Right lobe of liver (tissue), 6 donors: ENCODE results near the gene CEP70. TPM values are rescaled to one million over a fixed set of nuclear protein-coding genes. Genes with fewer than 3 reads are reported as not detected.
A peak's percentile ranks its signal among the peaks of the same experiment; 100 is the strongest.
"Not testable (repeated sequence)": the region's sequence is repeated elsewhere in the genome, so short reads cannot be mapped to it uniquely, and the experiment has no call there.

Experiments
- ATAC-seq, 4 donors: fragments of 200-7000 bp; cut with Tn5 transposase; one replicate each; pipeline ENCODE4 v1.9.1; 2020; ENCODE audit warnings: mild to moderate bottlenecking in 4 of 4, moderate library complexity in 4 of 4
- DNase-seq, 3 donors: peaks; one replicate each; pipeline ENCODE4 v3.0.0-alpha.2; 2020
- H3K27ac ChIP-seq, 3 donors: fragments of 200-600 bp; one replicate each; pipeline ENCODE4 v1.8.0; 2022
- H3K27me3 ChIP-seq, 2 donors: fragments of 200-600 bp; one replicate each; pipeline ENCODE4 v1.8.0; 2022
- H3K36me3 ChIP-seq, 4 donors: fragments of 200-600 bp; sonication (generic) in 1 of 4; one replicate each; pipeline versions ENCODE4 v1.5.1 to v1.8.0; 2017 to 2022; ENCODE audit warnings: control low read depth in 1 of 4
- H3K4me1 ChIP-seq, 4 donors: fragments of 200-600 bp; sonication (generic) in 1 of 4; one replicate each; pipeline versions ENCODE4 v1.5.1 to v1.8.0; 2017 to 2022; ENCODE audit warnings: control low read depth in 1 of 4
- H3K4me3 ChIP-seq, 3 donors: fragments of 200-600 bp; one replicate each; pipeline ENCODE4 v1.8.0; 2022
- H3K9me3 ChIP-seq, 4 donors: fragments of 200-600 bp; sonication (generic) in 1 of 4; one replicate each; pipeline versions ENCODE4 v1.5.1 to v1.8.0; 2017 to 2022; ENCODE audit warnings: control low read depth in 1 of 4
- CTCF ChIP-seq, 4 donors: fragments of 200-600 bp in 3 of 4; fragments of 450-650 bp in 1 of 4; IDR thresholded peaks; one replicate each; pipeline versions ENCODE4 v1.5.1 to v1.8.0; 2016 to 2022; ENCODE audit warnings: antibody characterized with exemption in 4 of 4, mild to moderate bottlenecking in 2 of 4
- POLR2A ChIP-seq: fragments of 450-650 bp; IDR thresholded peaks from one replicate; pipeline ENCODE4 v1.6.1; 2017; ENCODE audit warnings: antibody characterized with exemption, mild to moderate bottlenecking
- WGBS: methylation state at CpG from one replicate; pipeline ENCODE4 v1.1.6; 2018; ENCODE audit warnings: low coverage, low lambda C conversion rate; ENCODE audit not compliant: insufficient coverage; ENCODE audit errors: missing lambda C conversion rate; 5-methylcytosine and 5-hydroxymethylcytosine counted together
- intact Hi-C, 2 donors: fragments of 100-400 bp; cut with DNase I; formaldehyde crosslinking; loops; one replicate each; pipeline versions ENCODE4 v1.11.2 to v1.14.1; 2022
- total RNA-seq, 6 experiments: library from RNA; depleted of rRNA in 2 of 6; stranded (reverse); fragments of >200 nt in 2 of 6; fragmentation: NEBNext Ultra II Directional in 3 of 6; extraction: Animal tissue kit (Norgen Biotek cat#: 25700) in 3 of 6; gene quantifications; one replicate each; pipeline versions ENCODE4 v1.1.0 to v1.2.4, GENCODE V29; 2016 to 2023
- donor health status: DM: no; HTN: yes; CAD: no.
- donor health status: DM: no; HTN: no; CAD: no.
- donor health status: DM: no; HTN: no; CAD: no.
- donor health status: DM: no; HTN: yes; CAD: no.
- donor health status: DM: no; HTN: yes; CAD: no.

CEP70 gene
- total RNA-seq, 6 experiments from 2014 or later = 13.8 to 26.7 (median 21.4) TPM

GRCh38 chr3:138491971-138492370, 102.1 kb downstream of the CEP70 start:
- H3K27me3 ChIP-seq = no peaks in the 10 kb centered on the region
- intact Hi-C loops = no loop called here
- no peak overlapping the region for H3K4me3 ChIP-seq
- ATAC-seq (no peak), DNase-seq (no peak)
- peaks cover 0 to 11% (median 0%) of the 10 kb centered on the region in 4 donors for H3K4me1 ChIP-seq
- peaks cover 0 to 5% (median 0%) of the 10 kb centered on the region in 4 donors for H3K9me3 ChIP-seq
- WGBS = 100% methylated on average over 1 of the region's 1 CpG
- H3K36me3 ChIP-seq = peaks cover 0 to 5% (median 0%) of the 10 kb centered on the region in 4 donors
- TF ChIP-seq POLR2A (no peak), CTCF (IDR thresholded peaks at IDR 0.05) (no peak)
- H3K27ac ChIP-seq = no peak overlapping the region

- H3K27me3 ChIP-seq, intact Hi-C loops, H3K4me1 ChIP-seq, DNase-seq, ATAC-seq, H3K36me3 ChIP-seq, H3K4me3 ChIP-seq, H3K27ac ChIP-seq, H3K9me3 ChIP-seq: not testable (repeated sequence)
- WGBS = 95% methylated on average over 3 of the region's 6 CpGs
These were observed 107.5 kb downstream of the CEP70 start for GRCh38 chr3:138486580-138486979.

- H3K27ac ChIP-seq, H3K4me3 ChIP-seq, DNase-seq, intact Hi-C loops, H3K27me3 ChIP-seq, H3K36me3 ChIP-seq, ATAC-seq, H3K9me3 ChIP-seq, H3K4me1 ChIP-seq: not testable (repeated sequence)
- WGBS = no CpG with 5 or more reads among the region's 17 CpGs
These were observed 109.4 kb downstream of the CEP70 start for GRCh38 chr3:138484672-138485071.

GRCh38 chr3:138479438-138479863, 114.6 kb downstream of the CEP70 start:
- TF ChIP-seq CTCF (IDR thresholded peaks at IDR 0.05) = peak; percentile 44 to 66 (median 48)
- TF ChIP-seq POLR2A = no peak
- Histone ChIP-seq H3K27me3 (no peaks in the 10 kb centered on the region), H3K4me3 (no peak overlapping the region), H3K27ac (no peak overlapping the region), H3K9me3 (no peaks in the 10 kb centered on the region), H3K4me1 (no peaks in the 10 kb centered on the region), H3K36me3 (no peaks in the 10 kb centered on the region)
- DNase-seq = no peak
- WGBS = 26% methylated on average over 3 of the region's 4 CpGs
- intact Hi-C loops = no loop called here
- ATAC-seq = peak in 3 of 4 donors; percentile 38 to 64 (median 58)

GRCh38 chr3:138477801-138478200, 116.3 kb downstream of the CEP70 start:
- Histone ChIP-seq H3K27me3 (no peaks in the 10 kb centered on the region), H3K4me1 (no peaks in the 10 kb centered on the region), H3K27ac (no peak overlapping the region), H3K36me3 (no peaks in the 10 kb centered on the region), H3K9me3 (no peaks in the 10 kb centered on the region), H3K4me3 (no peak overlapping the region)
- DNase-seq (no peak), ATAC-seq (no peak)
- WGBS = 81% methylated on average over 3 of the region's 3 CpGs
- intact Hi-C loops = no loop called here
- TF ChIP-seq CTCF (IDR thresholded peaks at IDR 0.05) (no peak), POLR2A (no peak)

GRCh38 chr3:138477120-138477519, 116.9 kb downstream of the CEP70 start:
- no peak for TF ChIP-seq POLR2A
- TF ChIP-seq CTCF (IDR thresholded peaks at IDR 0.05) = no peak

More at GRCh38 chr3:138477120-138477519, 116.9 kb downstream of the CEP70 start:
- no peaks in the 10 kb centered on the region for H3K27me3 ChIP-seq
- ATAC-seq = no peak
- DNase-seq = no peak
- H3K4me1 ChIP-seq = no peaks in the 10 kb centered on the region
- H3K9me3 ChIP-seq = no peaks in the 10 kb centered on the region
- intact Hi-C loops = no loop called here
- H3K4me3 ChIP-seq = no peak overlapping the region
- no peak overlapping the region for H3K27ac ChIP-seq
- no peaks in the 10 kb centered on the region for H3K36me3 ChIP-seq
